H1 (cell line): Measurements from ENCODE around the gene PEPD. TPM values are rescaled to one million over a fixed set of nuclear protein-coding genes. Genes with fewer than 3 reads are reported as not detected.
A peak's percentile ranks its signal among the peaks of the same experiment; 100 is the strongest.

Source experiments
- CTCF ChIA-PET: fragments of 300-600 bp; sonication (Branson Sonifier 250); formaldehyde crosslinking; loops from one replicate; lab custom pipeline; 2021; ENCODE audit not compliant: partially characterized antibody; lab: Charles Lee
- POLR2A ChIA-PET: fragments of 300-600 bp; sonication (Branson Sonifier 250); formaldehyde crosslinking; loops from one replicate; lab custom pipeline; 2021; ENCODE audit warnings: inconsistent platforms; ENCODE audit not compliant: partially characterized antibody; lab: Charles Lee
- DNase-seq, 2 experiments: peaks; one replicate each; pipeline versions ENCODE4 v3.0.0 to v3.0.0-alpha.2; 2010 to 2022; ENCODE audit warnings: low spot score in 2 of 2, low read depth in 1 of 2, mixed read lengths in 1 of 2
- FAIRE-seq: peaks from 2 replicates; lab custom pipeline; 2011; peaks lifted over from hg19 to GRCh38; lab: Jason Lieb, UNC
- H2AFZ ChIP-seq: 2 replicates; pipeline ENCODE4 v1.8.1; 2012; ENCODE audit warnings: low read length, inconsistent platforms
- H2AK5ac ChIP-seq: 2 replicates; pipeline ENCODE4 v1.6.1; 2013; ENCODE audit warnings: low read depth, low read length
- H2BK120ac ChIP-seq: replicated peaks from 2 replicates; pipeline ENCODE3; 2013; ENCODE audit warnings: low read depth, low read length, inconsistent platforms
- H2BK12ac ChIP-seq: 2 replicates; pipeline ENCODE4 v1.6.1; 2013; ENCODE audit warnings: low read depth, low read length
- H2BK15ac ChIP-seq: 2 replicates; pipeline ENCODE4 v1.6.1; 2013; ENCODE audit warnings: low read length
- H2BK20ac ChIP-seq: 2 replicates; pipeline ENCODE4 v1.6.1; 2013; ENCODE audit warnings: low read length
- H2BK5ac ChIP-seq: 2 replicates; pipeline ENCODE4 v1.6.1; 2013; ENCODE audit warnings: low read depth, low read length
- H3K14ac ChIP-seq: 2 replicates; pipeline ENCODE4 v1.6.1; 2013; ENCODE audit warnings: inconsistent platforms; ENCODE audit not compliant: insufficient read length
- H3K18ac ChIP-seq: 2 replicates; pipeline ENCODE4 v1.6.1; 2013; ENCODE audit warnings: low read length; ENCODE audit errors: extremely low read depth
- H3K23ac ChIP-seq: 2 replicates; pipeline ENCODE4 v1.6.1; 2013; ENCODE audit warnings: inconsistent platforms; ENCODE audit not compliant: insufficient read length
- H3K23me2 ChIP-seq: 2 replicates; pipeline ENCODE4 v1.6.1; 2013; ENCODE audit warnings: low read depth, low read length
- H3K27ac ChIP-seq: 2 replicates; pipeline ENCODE4 v1.6.1; 2011; ENCODE audit warnings: low read depth, low read length, inconsistent platforms
- H3K27me3 ChIP-seq, 4 experiments: replicated peaks in 1 of 4; 1 replicate in 1 of 4; 2 replicates in 3 of 4; pipeline versions ENCODE4 v1.6.1 to v1.8.1; 2011 to 2013; ENCODE audit warnings: low read length in 3 of 4, mild to moderate bottlenecking in 3 of 4, inconsistent platforms in 2 of 4, mixed read lengths in 2 of 4, moderate library complexity in 1 of 4; ENCODE audit not compliant: control insufficient read depth in 3 of 4, insufficient read depth in 3 of 4; ENCODE audit errors: extremely low read depth in 1 of 4
- H3K36me3 ChIP-seq, 4 experiments: 2 replicates each; pipeline versions ENCODE4 v1.6.1 to v1.8.1; 2011 to 2013; ENCODE audit warnings: mild to moderate bottlenecking in 4 of 4, low read length in 3 of 4, moderate library complexity in 2 of 4, control low read depth in 1 of 4, inconsistent platforms in 1 of 4; ENCODE audit not compliant: insufficient read depth in 4 of 4, control insufficient read depth in 2 of 4
- H3K4ac ChIP-seq: replicated peaks from 2 replicates; pipeline ENCODE3; 2013; ENCODE audit warnings: low read length, low read depth, mixed read lengths, inconsistent platforms; ENCODE audit not compliant: insufficient read length
- H3K4me1 ChIP-seq, 4 experiments: replicated peaks in 1 of 4; 1 replicate in 1 of 4; 2 replicates in 3 of 4; pipeline versions ENCODE4 v1.6.1 to v1.8.1; 2011 to 2013; ENCODE audit warnings: low read length in 3 of 4, inconsistent platforms in 2 of 4, mixed read lengths in 1 of 4; ENCODE audit not compliant: insufficient read depth in 4 of 4, control insufficient read depth in 3 of 4
- H3K4me2 ChIP-seq, 2 experiments: 2 replicates each; pipeline versions ENCODE4 v1.6.1 to v1.8.1; 2011 to 2013; ENCODE audit warnings: low read depth in 2 of 2, low read length in 2 of 2, control low read depth in 1 of 2, inconsistent platforms in 1 of 2, mild to moderate bottlenecking in 1 of 2; ENCODE audit not compliant: insufficient read depth in 1 of 2
- H3K4me3 ChIP-seq, 4 experiments: fragments of 200-600, 300-600 bp in 1 of 4; sonication (generic), shearing (Covaris generic), sonication (Bioruptor Twin) in 1 of 4; 2 replicates each; pipeline versions ENCODE4 v1.5.1 to v1.8.1; 2011 to 2016; ENCODE audit warnings: low read length in 4 of 4, low read depth in 3 of 4, control low read depth in 2 of 4, inconsistent platforms in 2 of 4, mild to moderate bottlenecking in 2 of 4, mixed read lengths in 1 of 4, moderate library complexity in 1 of 4; ENCODE audit not compliant: insufficient read depth in 2 of 4; ENCODE audit errors: extremely low read depth in 1 of 4
- H3K56ac ChIP-seq: replicated peaks from 2 replicates; pipeline ENCODE3; 2013; ENCODE audit warnings: low read depth, mild to moderate bottlenecking, mixed read lengths, low read length, inconsistent platforms; ENCODE audit not compliant: insufficient read length
- H3K79me1 ChIP-seq: 2 replicates; pipeline ENCODE4 v1.6.1; 2013; ENCODE audit warnings: low read depth, low read length, control low read depth
- H3K79me2 ChIP-seq, 2 experiments: 2 replicates each; pipeline versions ENCODE4 v1.6.1 to v1.8.1; 2012 to 2013; ENCODE audit warnings: low read length in 2 of 2, mild to moderate bottlenecking in 2 of 2, inconsistent platforms in 1 of 2; ENCODE audit not compliant: insufficient read depth in 2 of 2, control insufficient read depth in 1 of 2
- H3K9ac ChIP-seq, 4 experiments: replicated peaks in 1 of 4; 1 replicate in 1 of 4; 2 replicates in 3 of 4; pipeline versions ENCODE4 v1.6.1 to v1.8.1; 2011 to 2013; ENCODE audit warnings: low read depth in 3 of 4, low read length in 3 of 4, control low read depth in 2 of 4, mild to moderate bottlenecking in 2 of 4, moderate library complexity in 2 of 4, inconsistent platforms in 1 of 4; ENCODE audit errors: extremely low read depth in 1 of 4
- H3K9me3 ChIP-seq, 2 experiments: 2 replicates each; pipeline versions ENCODE4 v1.6.1 to v1.8.1; 2012 to 2013; ENCODE audit warnings: mild to moderate bottlenecking in 2 of 2, moderate library complexity in 2 of 2, control low read depth in 1 of 2, inconsistent platforms in 1 of 2, low read depth in 1 of 2, low read length in 1 of 2, mixed read lengths in 1 of 2; ENCODE audit not compliant: insufficient read depth in 2 of 2
- H4K20me1 ChIP-seq, 2 experiments: replicated peaks in 1 of 2; 2 replicates each; pipeline versions ENCODE3 to v1.8.1; 2011 to 2013; ENCODE audit warnings: inconsistent platforms in 2 of 2, low read length in 2 of 2, mild to moderate bottlenecking in 1 of 2; ENCODE audit not compliant: insufficient read depth in 2 of 2, control insufficient read depth in 1 of 2
- H4K5ac ChIP-seq: 2 replicates; pipeline ENCODE4 v1.6.1; 2013; ENCODE audit warnings: low read length, low read depth, mixed read lengths, inconsistent platforms; ENCODE audit not compliant: insufficient read length
- H4K8ac ChIP-seq: 2 replicates; pipeline ENCODE4 v1.8.0; 2013; ENCODE audit warnings: mild to moderate bottlenecking, moderate library complexity, low read length, inconsistent platforms; ENCODE audit not compliant: insufficient read depth; ENCODE audit errors: extremely low read depth
- H4K91ac ChIP-seq: replicated peaks from 2 replicates; pipeline ENCODE3; 2013; ENCODE audit warnings: low read length, mixed read lengths, inconsistent platforms; ENCODE audit not compliant: insufficient read length
- BCL11A ChIP-seq, 2 experiments: IDR thresholded peaks; one replicate each; pipeline ENCODE4 v1.6.1; 2011; ENCODE audit warnings: low read depth in 2 of 2, low read length in 2 of 2, mild to moderate bottlenecking in 2 of 2
- CHD1 ChIP-seq: IDR thresholded peaks from 2 replicates; pipeline ENCODE4 v1.6.1; 2012; ENCODE audit warnings: low read depth, low read length, improper control_type of control experiment
- CHD2 ChIP-seq: IDR thresholded peaks from 2 replicates; pipeline ENCODE4 v1.6.1; 2012; ENCODE audit warnings: low read length, improper control_type of control experiment
- EP300 ChIP-seq, 2 experiments: IDR thresholded peaks; 1 replicate in 1 of 2; 2 replicates in 1 of 2; pipeline ENCODE4 v1.6.1; 2011 to 2012; ENCODE audit warnings: low read depth in 2 of 2, low read length in 2 of 2, mild to moderate bottlenecking in 2 of 2, borderline replicate concordance in 1 of 2, inconsistent platforms in 1 of 2, moderate library complexity in 1 of 2
- FOSL1 ChIP-seq: IDR thresholded peaks from 2 replicates; pipeline ENCODE4 v1.6.1; 2011; ENCODE audit warnings: mild to moderate bottlenecking, low read depth, low read length, moderate library complexity; ENCODE audit not compliant: insufficient read depth
- GTF2F1 ChIP-seq: IDR thresholded peaks from 2 replicates; pipeline ENCODE4 v1.6.1; 2012; ENCODE audit warnings: low read depth, low read length, improper control_type of control experiment, borderline replicate concordance
- KDM5A ChIP-seq: fragments of 200-600 bp; IDR thresholded peaks from 2 replicates; pipeline ENCODE4 v1.7.1; 2012; ENCODE audit warnings: mild to moderate bottlenecking, low read length, inconsistent platforms, mixed read lengths
- POLR2AphosphoS5 ChIP-seq: IDR thresholded peaks from 2 replicates; pipeline ENCODE4 v1.6.1; 2011; ENCODE audit warnings: low read depth, low read length
- RNF2 ChIP-seq: fragments of 200-900, 300-1000 bp; sonication (generic); IDR thresholded peaks from 2 replicates; pipeline ENCODE4 v1.7.1; 2016; ENCODE audit warnings: borderline replicate concordance, low read depth, mild to moderate bottlenecking, antibody characterized with exemption, low read length; ENCODE audit not compliant: poor library complexity, severe bottlenecking; ENCODE audit errors: missing control alignments
- SIRT6 ChIP-seq: IDR thresholded peaks from one replicate; pipeline ENCODE4 v1.7.1; 2012; ENCODE audit warnings: low read length, inconsistent platforms
- TEAD4 ChIP-seq: IDR thresholded peaks from 2 replicates; pipeline ENCODE4 v1.6.1; 2012; ENCODE audit warnings: low read depth, low read length, inconsistent platforms, mixed read lengths
- WGBS, 2 experiments: shearing (Covaris generic) in 1 of 2; methylation state at CpG; one replicate each; pipeline versions ENCODE4 v1.1.6 to v1.1.7; 2013 to 2015; ENCODE audit warnings: low lambda C conversion rate in 2 of 2, mixed read lengths in 2 of 2, inconsistent platforms in 1 of 2, low coverage in 1 of 2, missing lambda C conversion rate in 1 of 2; ENCODE audit not compliant: insufficient replicate concordance in 2 of 2, insufficient coverage in 1 of 2, insufficient read length in 1 of 2; ENCODE audit errors: extremely low coverage in 1 of 2, missing lambda C conversion rate in 1 of 2; 5-methylcytosine and 5-hydroxymethylcytosine counted together
- polyA plus RNA-seq, 7 experiments: library from polyadenylated mRNA; depleted of rRNA in 3 of 7; stranded (reverse) in 5 of 7; unstranded in 2 of 7; fragments of >200 nt in 5 of 7; fragments of 200-250 nt in 2 of 7; gene quantifications; 1 replicate in 5 of 7; 2 replicates in 1 of 7; 4 replicates in 1 of 7; pipeline versions ENCODE4 v1.2.1 to v1.2.3, GENCODE V29; 2011 to 2013; ENCODE audit warnings: missing spikeins in 2 of 7, mixed read lengths in 2 of 7
- total RNA-seq: library from RNA; stranded (reverse); fragmentation: NEBNext Ultra II Directional; extraction: Animal tissue kit (Norgen Biotek cat#: 25700); gene quantifications from 2 replicates; pipeline ENCODE4 v1.2.1, GENCODE V29; 2021

The PEPD gene
- total and polyA plus RNA-seq, 2 of the 8 experiments (the other 6 are each of a cell fraction or from before 2014, with no cell fraction given): 84.1 to 178 TPM

DNA sequence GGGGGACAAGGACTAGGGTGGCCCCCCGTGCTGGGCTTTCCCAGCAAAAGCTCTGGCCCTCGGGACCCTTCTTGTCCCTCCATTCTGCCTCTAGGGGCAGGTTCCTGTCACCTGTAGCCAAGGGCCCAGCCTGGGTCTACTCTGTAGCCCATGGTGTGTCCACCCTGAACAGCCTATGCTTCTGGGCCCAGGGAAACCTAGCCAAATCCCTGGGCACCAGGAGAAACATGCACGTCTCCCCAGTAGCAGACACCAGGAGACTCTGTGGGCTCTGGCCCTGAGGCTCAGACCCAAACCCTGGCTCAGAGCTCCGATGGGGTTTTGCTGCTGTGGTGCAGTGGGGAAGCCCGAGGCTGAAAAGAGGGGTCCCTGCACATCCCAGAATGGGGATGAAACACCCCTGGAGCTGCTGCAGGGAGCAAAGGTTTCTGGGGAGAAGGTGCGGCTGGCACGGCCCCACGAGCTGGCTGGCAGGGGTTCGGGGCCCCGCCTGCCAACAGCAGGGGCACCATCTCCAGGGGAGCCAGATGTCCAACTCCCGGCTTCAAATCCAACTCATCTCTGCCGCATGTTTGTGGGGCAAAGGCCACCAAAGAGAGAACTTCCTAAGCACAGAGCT, 129.9 kb downstream of the PEPD start:
- Histone ChIP-seq H2AFZ (no peak overlapping the region), H3K9ac (no peak overlapping the region), H3K23ac (no peak overlapping the region), H4K20me1 (peaks cover 4 to 16% of the 10 kb centered on the region in 2 experiments), H3K23me2 (no peaks in the 10 kb centered on the region), H3K9me3 (no peaks in the 10 kb centered on the region), H2BK20ac (no peak overlapping the region), H3K56ac (no peak overlapping the region), H2BK15ac (no peak overlapping the region), H3K79me2 (no peaks in the 10 kb centered on the region; a peak in 1 of 4 replicates), H2BK12ac (no peak overlapping the region), H3K18ac (no peak overlapping the region), H2AK5ac (no peak overlapping the region), H2BK120ac (no peak overlapping the region), H3K4me3 (no peak overlapping the region), H3K14ac (no peak overlapping the region), H4K91ac (no peak overlapping the region), H3K79me1 (peaks cover 4% of the 10 kb centered on the region; the same call in 1 of the 2 replicates), H3K4me2 (no peak overlapping the region), H3K27me3 (no peaks in the 10 kb centered on the region), H4K8ac (peak overlapping the region; percentile 11; the same call in 1 of the 2 replicates), H4K5ac (no peak overlapping the region), H3K27ac (no peak overlapping the region), H3K36me3 (peaks cover 0 to 3% (median 0%) of the 10 kb centered on the region in 4 experiments; a peak in 1 of 8 replicates), H3K4ac (no peak overlapping the region), H2BK5ac (no peak overlapping the region), H3K4me1 (peaks cover 0 to 4% (median 3%) of the 10 kb centered on the region in 4 experiments; a peak in 4 of 7 replicates)
- WGBS, 2 experiments: 94% methylated on average over 10 of the region's 12 CpGs; no CpG with 5 or more reads in 1 of the 2 experiments
- no peak for DNase-seq
- FAIRE-seq: no peak
- TF ChIP-seq SIRT6 (no peak), TEAD4 (no peak), FOSL1 (no peak), GTF2F1 (no peak), CHD2 (no peak), BCL11A (IDR thresholded peaks at IDR 0.05; ENCODE audit: low read depth in 2 of 2, low read length in 2 of 2) (no peak), RNF2 (no peak), CHD1 (no peak), EP300 (IDR thresholded peaks at IDR 0.05; ENCODE audit: borderline replicate concordance in 1 of 2, low read depth in 2 of 2, low read length in 2 of 2) (no peak), KDM5A (no peak), POLR2AphosphoS5 (no peak)
- CTCF ChIA-PET: interaction anchor here (0.7 to 24.5 kb wide), 6 partner anchors 13 to 200 kb away, joined by 3 to 426 read pairs (median 4); no protein-coding TSS in a partner anchor
- POLR2A ChIA-PET: interaction anchor here (10.4 kb wide), 1 partner anchor 19 kb away, joined by 87 read pairs; the partner anchor contains the start of gene CEBPG
